Heart left ventricle (tissue), 13 donors: ENCODE results near the gene ACSM2B.
"Not testable (repeated sequence)": the region's sequence is repeated elsewhere in the genome, so short reads cannot be mapped to it uniquely, and the experiment has no call there.

Experiments
- POLR2A ChIP-seq, 2 donors: fragments of 450-650 bp; IDR thresholded peaks; one replicate each; pipeline ENCODE4 v1.6.1; 2017; ENCODE audit warnings: antibody characterized with exemption in 2 of 2, mild to moderate bottlenecking in 2 of 2, moderate library complexity in 2 of 2
- TF ChIP-seq, protein P1 (sequence below), 12 donors: fragments of 200-600 bp; sonication (generic) in 4 of 12; IDR thresholded peaks; one replicate each; pipeline versions ENCODE4 v1.5.0 to v1.8.0; 2018 to 2022; ENCODE audit warnings: antibody characterized with exemption in 12 of 12, mild to moderate bottlenecking in 5 of 12
- donor health status: ischemic (EF 13 %, LVEDD 7.1; RV severe dilation, severe dysfunction).
- donor health status: DM: no; HTN: yes; CAD: no.
- donor health status: DM: no; HTN: no; CAD: no.
- donor health status: ischemic (EF 25% LVEDD 6.9; RV normal size, moderate dysfunction).
- donor health status: ischemic (EF 25% LVEDD 5.7; RV mildly dilated, moderate dysfunction).
- donor health status: ischemic (EF 35%, LVEDD 5.7; RV mildly dilated, moderate dysfunction).
- donor health status: nonischemic (EF 11% LVEDD 7.7; RV severe dilation, severe dysfunction).
- donor health status: DM: yes; HTN: yes; CAD: no.
- donor health status: PGD.
- donor health status: ischemic (EF 29% LVEDD 5.4; RV normal size, mild dysfunction).
- donor health status: nonischemic (EF 23%, LVEDD 6.1; RV moderate dilation, normal function).

DNA sequence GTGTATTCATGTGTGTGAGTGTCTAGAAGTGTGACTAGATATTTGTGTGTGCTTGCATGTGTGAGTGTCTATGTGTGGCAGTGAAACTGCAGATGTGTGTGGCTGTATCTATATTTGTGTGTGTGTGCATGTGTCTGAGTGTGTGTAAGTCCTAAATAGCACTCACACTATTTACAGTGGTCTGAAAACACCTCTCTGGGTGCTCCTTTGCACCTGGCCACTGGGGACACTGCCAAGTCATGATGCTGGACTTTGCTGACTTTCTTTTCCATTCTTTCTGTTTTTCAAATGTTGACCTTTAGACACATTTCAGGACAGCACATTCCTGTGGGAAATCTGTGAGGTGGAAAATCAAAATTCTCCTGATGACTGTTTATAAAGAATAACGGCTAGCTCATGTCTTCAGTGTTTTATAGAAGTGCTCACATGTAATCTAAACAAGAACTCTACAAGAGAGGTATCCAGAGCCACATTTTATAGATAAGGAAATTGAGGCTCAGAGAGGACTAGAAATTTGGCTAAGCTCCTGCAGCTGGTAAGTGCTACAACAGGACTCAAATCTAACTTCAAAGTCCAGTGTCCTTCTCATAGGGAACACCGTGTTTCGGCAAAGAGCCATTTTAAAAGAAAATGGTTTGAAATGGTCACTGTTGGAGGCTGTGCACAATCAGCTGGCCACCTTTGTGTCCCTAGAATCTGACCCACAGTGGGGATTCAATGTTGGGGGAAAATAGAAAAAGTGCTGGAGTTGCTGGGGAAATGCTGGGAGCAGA, 4.5 kb upstream of the ACSM2B start:
- TF ChIP-seq POLR2A (IDR thresholded peaks at IDR 0.05) = not testable (repeated sequence)
- TF ChIP-seq, protein P1, sequence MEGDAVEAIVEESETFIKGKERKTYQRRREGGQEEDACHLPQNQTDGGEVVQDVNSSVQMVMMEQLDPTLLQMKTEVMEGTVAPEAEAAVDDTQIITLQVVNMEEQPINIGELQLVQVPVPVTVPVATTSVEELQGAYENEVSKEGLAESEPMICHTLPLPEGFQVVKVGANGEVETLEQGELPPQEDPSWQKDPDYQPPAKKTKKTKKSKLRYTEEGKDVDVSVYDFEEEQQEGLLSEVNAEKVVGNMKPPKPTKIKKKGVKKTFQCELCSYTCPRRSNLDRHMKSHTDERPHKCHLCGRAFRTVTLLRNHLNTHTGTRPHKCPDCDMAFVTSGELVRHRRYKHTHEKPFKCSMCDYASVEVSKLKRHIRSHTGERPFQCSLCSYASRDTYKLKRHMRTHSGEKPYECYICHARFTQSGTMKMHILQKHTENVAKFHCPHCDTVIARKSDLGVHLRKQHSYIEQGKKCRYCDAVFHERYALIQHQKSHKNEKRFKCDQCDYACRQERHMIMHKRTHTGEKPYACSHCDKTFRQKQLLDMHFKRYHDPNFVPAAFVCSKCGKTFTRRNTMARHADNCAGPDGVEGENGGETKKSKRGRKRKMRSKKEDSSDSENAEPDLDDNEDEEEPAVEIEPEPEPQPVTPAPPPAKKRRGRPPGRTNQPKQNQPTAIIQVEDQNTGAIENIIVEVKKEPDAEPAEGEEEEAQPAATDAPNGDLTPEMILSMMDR (IDR thresholded peaks at IDR 0.05) = not testable (repeated sequence)
